Activated CD4-positive, alpha-beta memory T cell treated with anti-CD3 and anti-CD28 coated beads for 36 hours (primary cell): ENCODE data around the gene CEP131. TPM values are rescaled to one million over a fixed set of nuclear protein-coding genes. Genes with fewer than 3 reads are reported as not detected.

Experiments
- CTCF ChIA-PET: fragments of 350-600 bp; sonication (Branson Sonifier 250); formaldehyde crosslinking; loops from one replicate; lab custom pipeline; 2021; ENCODE audit warnings: antibody characterized with exemption, inconsistent platforms; lab: Charles Lee
- POLR2A ChIA-PET: fragments of 350-600 bp; sonication (Branson Sonifier 250); formaldehyde crosslinking; loops from one replicate; lab custom pipeline; 2021; ENCODE audit warnings: antibody characterized with exemption; lab: Charles Lee
- DNase-seq: peaks from one replicate; pipeline ENCODE4 v3.0.0-alpha.2; 2020
- H3K27ac Mint-ChIP-seq: one replicate; pipeline ENCODE4 v1.8.0; 2021; ENCODE audit warnings: mixed read lengths
- H3K27me3 Mint-ChIP-seq: one replicate; pipeline ENCODE4 v1.8.0; 2021; ENCODE audit warnings: mixed read lengths
- H3K36me3 Mint-ChIP-seq: one replicate; pipeline ENCODE4 v1.8.0; 2021; ENCODE audit warnings: mixed read lengths
- H3K4me1 Mint-ChIP-seq: one replicate; pipeline ENCODE4 v1.8.0; 2021; ENCODE audit warnings: low read depth, mixed read lengths
- H3K4me3 Mint-ChIP-seq: one replicate; pipeline ENCODE4 v1.8.0; 2021; ENCODE audit warnings: mild to moderate bottlenecking, mixed read lengths
- H3K9me3 Mint-ChIP-seq: one replicate; pipeline ENCODE4 v1.8.0; 2021; ENCODE audit warnings: mixed read lengths
- intact Hi-C: fragments of 100-400 bp; cut with micrococcal nuclease; formaldehyde crosslinking; loops from one replicate; pipeline ENCODE4 v1.15.1; 2023
- total RNA-seq, 2 experiments: library from RNA; stranded (reverse); gene quantifications; one replicate each; pipeline ENCODE4 v1.2.3, GENCODE V29; 2021

CEP131 gene
- total RNA-seq, 2 experiments from 2014 or later = 11.1 to 11.3 TPM

DNA sequence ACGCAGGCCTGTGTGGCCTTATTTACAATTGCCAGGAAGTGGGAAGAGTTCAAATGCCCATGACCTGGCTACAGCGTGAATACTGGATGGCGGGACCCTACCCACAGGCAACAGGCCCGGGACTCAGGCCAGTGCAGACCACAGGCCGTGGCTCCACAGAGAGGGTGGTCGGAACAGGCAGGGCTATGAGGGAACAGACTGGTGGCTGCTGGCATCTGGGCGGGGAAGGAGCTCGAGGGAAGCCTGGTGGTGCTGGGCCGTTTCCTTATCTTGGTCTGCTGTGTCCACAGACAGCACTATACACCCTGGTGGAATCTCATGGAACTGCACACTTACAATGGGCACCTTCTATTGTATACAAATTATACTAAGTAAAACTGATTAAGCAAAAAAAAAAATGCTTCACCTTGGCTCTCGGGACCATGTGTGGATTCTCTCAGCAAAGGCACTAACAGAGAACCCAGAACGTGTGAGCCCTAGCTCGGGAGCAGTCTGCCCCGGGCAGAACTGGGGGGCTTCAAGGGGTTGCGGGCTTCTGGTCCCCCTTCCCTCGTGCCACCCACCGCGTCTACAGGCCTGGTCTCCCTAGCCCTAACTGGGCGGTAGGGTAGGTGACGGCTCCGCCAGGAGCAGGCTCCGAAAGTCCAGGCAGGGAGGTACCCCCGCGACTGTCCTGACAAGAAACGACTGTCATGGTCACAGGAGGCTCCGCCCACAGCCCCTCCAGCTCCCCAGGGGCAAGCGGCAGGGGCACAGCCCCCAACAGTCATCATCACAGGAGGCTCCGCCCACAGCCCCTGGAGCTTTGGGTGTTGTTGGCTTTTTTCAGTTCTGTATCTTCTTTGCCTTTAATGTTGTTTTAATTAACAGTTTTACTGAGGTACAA lies 21.8 kb downstream of the CEP131 start:
- H3K27me3 Mint-ChIP-seq = no peaks in the 10 kb centered on the region
- ChIA-PET CTCF (interaction anchor here (1.0 kb wide), 1 partner anchor 57 kb away, joined by 4 read pairs; no protein-coding TSS in a partner anchor), POLR2A (no interaction called here)
- DNase-seq = no peak
- H3K4me1 Mint-ChIP-seq = no peaks in the 10 kb centered on the region
- H3K4me3 Mint-ChIP-seq = no peak overlapping the region
- no peaks in the 10 kb centered on the region for H3K9me3 Mint-ChIP-seq
- intact Hi-C loops = no loop called here
- H3K36me3 Mint-ChIP-seq = peaks cover 2% of the 10 kb centered on the region
- H3K27ac Mint-ChIP-seq = no peak overlapping the region

- no peak for DNase-seq
- no peaks in the 10 kb centered on the region for H3K27me3 Mint-ChIP-seq
- ChIA-PET POLR2A (no interaction called here), CTCF (interaction anchor here (1.0 kb wide), 1 partner anchor 56 kb away, joined by 4 read pairs; no protein-coding TSS in a partner anchor)
- no peak overlapping the region for H3K4me3 Mint-ChIP-seq
- no peaks in the 10 kb centered on the region for H3K4me1 Mint-ChIP-seq
- intact Hi-C loops = no loop called here
- no peak overlapping the region for H3K27ac Mint-ChIP-seq
- no peaks in the 10 kb centered on the region for H3K9me3 Mint-ChIP-seq
- peaks cover 2% of the 10 kb centered on the region for H3K36me3 Mint-ChIP-seq
Measured at GRCh38 chr17:81200201-81200600, 22.6 kb downstream of the CEP131 start.

- no peaks in the 10 kb centered on the region for H3K4me1 Mint-ChIP-seq
- no peaks in the 10 kb centered on the region for H3K27me3 Mint-ChIP-seq
- peaks cover 2% of the 10 kb centered on the region for H3K36me3 Mint-ChIP-seq
- ChIA-PET CTCF (no interaction called here), POLR2A (no interaction called here)
- DNase-seq = no peak
- intact Hi-C loops = no loop called here
- H3K4me3 Mint-ChIP-seq = no peak overlapping the region
- H3K9me3 Mint-ChIP-seq = no peaks in the 10 kb centered on the region
- H3K27ac Mint-ChIP-seq = no peak overlapping the region
Measured at GRCh38 chr17:81199482-81199830, 23.3 kb downstream of the CEP131 start.

GRCh38 chr17:81198826-81199481 lies 23.8 kb downstream of the CEP131 start:
- no peaks in the 10 kb centered on the region for H3K27me3 Mint-ChIP-seq
- intact Hi-C loops = no loop called here
- no peak overlapping the region for H3K27ac Mint-ChIP-seq

DNA sequence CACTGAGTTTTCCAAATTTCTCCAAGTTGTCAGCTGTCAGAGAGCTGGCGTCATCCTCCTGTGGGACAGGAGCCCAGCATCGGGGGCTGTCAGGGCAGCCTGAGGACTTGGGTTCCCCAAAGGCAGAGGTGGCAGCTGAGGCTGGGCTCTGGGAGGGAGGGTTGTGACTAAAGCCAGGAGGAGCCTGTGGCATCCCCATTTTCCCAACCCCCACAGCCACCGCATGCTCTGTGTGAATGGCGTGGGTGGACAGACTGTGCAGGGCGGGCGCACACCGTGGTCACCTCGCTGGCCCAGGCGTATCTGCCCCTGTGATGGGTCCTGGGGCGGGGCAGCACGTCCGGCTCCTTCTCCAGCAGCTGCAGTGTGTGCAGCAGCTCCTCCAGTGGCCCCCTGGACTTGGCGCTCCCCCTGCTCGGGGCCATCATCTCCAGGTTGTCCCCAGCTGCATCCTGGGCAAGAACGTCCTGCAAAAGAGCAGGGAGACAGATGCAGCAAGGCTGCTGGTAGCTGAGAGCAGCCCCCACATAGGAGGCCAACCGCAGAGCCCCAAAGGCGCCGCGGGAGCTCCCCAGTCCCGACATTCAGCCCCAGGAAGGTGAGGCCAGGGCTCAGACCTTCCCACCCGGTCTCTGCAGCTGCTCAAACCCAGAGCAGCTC lies 24.8 kb downstream of the CEP131 start:
- Mint-ChIP-seq H3K4me3 (no peak overlapping the region), H3K27me3 (no peaks in the 10 kb centered on the region), H3K9me3 (no peaks in the 10 kb centered on the region), H3K27ac (no peak overlapping the region), H3K36me3 (peaks cover 2% of the 10 kb centered on the region), H3K4me1 (no peaks in the 10 kb centered on the region)
- no peak for DNase-seq
- POLR2A ChIA-PET = no interaction called here
- intact Hi-C loops = no loop called here
- CTCF ChIA-PET = no interaction called here

More at GRCh38 chr17:81198826-81199481, 23.8 kb downstream of the CEP131 start:
- H3K9me3 Mint-ChIP-seq = no peaks in the 10 kb centered on the region
- DNase-seq = no peak
- peaks cover 2% of the 10 kb centered on the region for H3K36me3 Mint-ChIP-seq
- POLR2A ChIA-PET = no interaction called here
- CTCF ChIA-PET = no interaction called here
- H3K4me3 Mint-ChIP-seq = no peak overlapping the region
- no peaks in the 10 kb centered on the region for H3K4me1 Mint-ChIP-seq

GRCh38 chr17:81197409-81197795 lies 25.4 kb downstream of the CEP131 start:
- intact Hi-C loops = no loop called here
- Mint-ChIP-seq H3K4me3 (no peak overlapping the region), H3K36me3 (peaks cover 2% of the 10 kb centered on the region), H3K4me1 (no peaks in the 10 kb centered on the region), H3K27me3 (no peaks in the 10 kb centered on the region), H3K9me3 (no peaks in the 10 kb centered on the region), H3K27ac (no peak overlapping the region)
- POLR2A ChIA-PET = no interaction called here
- DNase-seq = no peak
- CTCF ChIA-PET = no interaction called here

GRCh38 chr17:81196505-81197408 lies 26.0 kb downstream of the CEP131 start:
- no peak for DNase-seq
- Mint-ChIP-seq H3K27ac (no peak overlapping the region), H3K4me1 (no peaks in the 10 kb centered on the region), H3K4me3 (no peak overlapping the region), H3K36me3 (peaks cover 2% of the 10 kb centered on the region), H3K9me3 (no peaks in the 10 kb centered on the region), H3K27me3 (no peaks in the 10 kb centered on the region)
- ChIA-PET POLR2A (no interaction called here), CTCF (no interaction called here)
- intact Hi-C loops = no loop called here

- no peaks in the 10 kb centered on the region for H3K27me3 Mint-ChIP-seq
- intact Hi-C loops = no loop called here
- no peak for DNase-seq
- CTCF ChIA-PET = no interaction called here
- no peaks in the 10 kb centered on the region for H3K9me3 Mint-ChIP-seq
- H3K27ac Mint-ChIP-seq = no peak overlapping the region
- H3K4me3 Mint-ChIP-seq = no peak overlapping the region
- no peaks in the 10 kb centered on the region for H3K4me1 Mint-ChIP-seq
- peaks cover 2% of the 10 kb centered on the region for H3K36me3 Mint-ChIP-seq
- POLR2A ChIA-PET = no interaction called here
Measured at GRCh38 chr17:81195941-81196495, 26.7 kb downstream of the CEP131 start.

GRCh38 chr17:81194941-81195901 lies 27.5 kb downstream of the CEP131 start:
- CTCF ChIA-PET = no interaction called here
- intact Hi-C loops = no loop called here
- Mint-ChIP-seq H3K4me1 (no peaks in the 10 kb centered on the region), H3K4me3 (no peak overlapping the region), H3K36me3 (peaks cover 2% of the 10 kb centered on the region), H3K27ac (no peak overlapping the region), H3K27me3 (no peaks in the 10 kb centered on the region), H3K9me3 (no peaks in the 10 kb centered on the region)
- POLR2A ChIA-PET = no interaction called here
- no peak for DNase-seq

GRCh38 chr17:81194225-81194760 lies 28.5 kb downstream of the CEP131 start:
- POLR2A ChIA-PET = no interaction called here
- Mint-ChIP-seq H3K27ac (no peak overlapping the region), H3K4me1 (no peaks in the 10 kb centered on the region), H3K36me3 (peaks cover 2% of the 10 kb centered on the region), H3K4me3 (no peak overlapping the region), H3K9me3 (no peaks in the 10 kb centered on the region), H3K27me3 (no peaks in the 10 kb centered on the region)
- DNase-seq = no peak
- CTCF ChIA-PET = no interaction called here
- intact Hi-C loops = no loop called here
